Endothelial cell of hepatic sinusoid (primary cell): ENCODE data around the gene CLC.
"Not testable (repeated sequence)": the region's sequence is repeated elsewhere in the genome, so short reads cannot be mapped to it uniquely, and the experiment has no call there.

Experiments used
- in situ Hi-C: cut with HindIII; loops from 2 replicates; pipeline ENCODE4 v1.10.0; 2017; ENCODE audit warnings: low sequenced_read_pairs

CLC gene

GRCh38 chr19:39737891-39738290, at the start of gene CLC:
Gene CLC (minus strand): TSS chr19:39738029. CDS start chr19:39737952, 77 bp downstream.
- in situ Hi-C loops: no loop called here

DNA sequence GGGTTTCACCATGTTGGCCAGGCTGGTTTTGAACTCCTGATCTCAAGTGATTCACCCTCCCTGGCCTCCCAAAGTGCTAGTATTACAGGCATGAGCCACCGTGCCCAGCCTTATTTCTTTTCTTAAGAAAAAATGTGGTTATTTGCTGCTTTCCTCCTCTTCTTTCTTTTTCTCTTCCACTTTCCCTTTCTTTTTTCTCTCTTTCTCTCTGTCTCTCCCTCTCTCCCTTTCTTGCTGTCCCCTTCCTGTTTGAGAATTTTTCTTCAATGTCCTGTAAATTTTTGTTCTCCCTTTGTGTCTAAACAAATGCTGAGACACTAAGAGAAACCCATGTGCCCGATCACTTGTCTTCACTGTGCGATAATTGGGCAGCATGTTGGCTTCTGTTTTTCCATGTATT, 43.1 kb upstream of the CLC start:
- in situ Hi-C loops: loop anchor here (5.0 to 25.0 kb wide), 3 partner anchors 34 to 156 kb away; partner anchors contain the start of genes FBL and FCGBP

DNA sequence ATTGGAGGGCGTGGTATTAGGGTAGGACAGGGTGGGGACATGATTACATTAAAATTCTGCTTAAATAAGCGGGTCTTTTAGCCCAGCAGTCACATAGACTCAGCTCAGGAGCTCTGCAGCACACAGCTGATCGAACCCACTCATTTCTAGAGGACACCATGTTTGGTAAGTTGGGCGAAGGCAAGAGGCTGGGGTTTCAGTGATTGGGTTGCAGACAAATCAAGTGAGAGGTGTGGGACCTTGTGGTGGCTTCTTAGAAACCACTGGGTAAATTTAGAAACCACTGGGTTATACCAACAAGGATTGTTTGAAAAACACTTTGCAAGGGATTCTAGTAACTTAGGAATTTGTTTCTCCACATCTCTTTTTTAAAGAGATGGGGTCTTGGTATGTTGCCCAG, 40.9 kb upstream of the CLC start, which contains the start of gene LEUTX:
Gene LEUTX, plus strand, starts transcription at position 92 of the 400 bp plus-strand sequence. Its CDS starts 67 bp downstream, at position 159.
- in situ Hi-C loops: loop anchor here (25.0 kb wide), 1 partner anchor 159 kb away; the partner anchor contains the start of gene FCGBP

DNA sequence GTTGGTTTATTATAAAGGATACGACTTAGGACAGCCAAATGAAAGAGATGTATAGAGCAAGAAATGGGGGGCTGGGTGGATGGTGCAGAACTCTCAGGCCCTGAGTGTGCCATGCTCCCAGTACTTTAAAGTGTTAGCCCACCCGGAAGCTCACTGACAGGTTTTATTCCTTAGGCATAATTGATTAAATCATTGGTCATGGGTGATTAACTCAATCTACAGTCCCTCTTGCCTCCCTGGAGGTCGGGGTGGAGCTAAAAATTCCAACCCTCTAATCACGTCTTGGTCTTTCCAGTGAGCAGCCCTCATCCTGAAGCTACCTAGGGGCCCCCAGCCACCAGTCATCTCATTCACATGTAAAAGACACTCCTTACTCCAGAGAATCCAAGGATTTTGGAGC, 31.0 kb upstream of the CLC start:
- in situ Hi-C loops: no loop called here

DNA sequence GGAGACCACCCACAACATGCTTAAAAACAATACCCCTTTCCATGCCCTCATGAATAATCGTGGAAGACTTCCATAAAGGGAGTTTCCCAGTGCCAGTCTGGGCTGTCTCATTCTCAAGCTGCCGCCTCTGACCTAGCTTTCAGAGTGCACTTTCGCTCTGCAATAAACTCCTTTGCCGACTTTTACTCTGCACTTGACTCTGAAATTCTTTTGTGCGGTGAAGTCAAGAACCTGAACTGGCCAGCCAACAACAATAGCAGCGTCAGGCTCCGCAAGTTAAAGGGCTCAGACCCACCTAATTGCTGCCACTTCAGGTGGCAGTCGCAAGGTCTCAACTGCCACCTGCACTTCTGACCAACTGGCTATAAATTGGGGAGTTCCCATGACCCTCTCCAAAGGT, 30.5 kb upstream of the CLC start:
- in situ Hi-C loops: no loop called here

DNA sequence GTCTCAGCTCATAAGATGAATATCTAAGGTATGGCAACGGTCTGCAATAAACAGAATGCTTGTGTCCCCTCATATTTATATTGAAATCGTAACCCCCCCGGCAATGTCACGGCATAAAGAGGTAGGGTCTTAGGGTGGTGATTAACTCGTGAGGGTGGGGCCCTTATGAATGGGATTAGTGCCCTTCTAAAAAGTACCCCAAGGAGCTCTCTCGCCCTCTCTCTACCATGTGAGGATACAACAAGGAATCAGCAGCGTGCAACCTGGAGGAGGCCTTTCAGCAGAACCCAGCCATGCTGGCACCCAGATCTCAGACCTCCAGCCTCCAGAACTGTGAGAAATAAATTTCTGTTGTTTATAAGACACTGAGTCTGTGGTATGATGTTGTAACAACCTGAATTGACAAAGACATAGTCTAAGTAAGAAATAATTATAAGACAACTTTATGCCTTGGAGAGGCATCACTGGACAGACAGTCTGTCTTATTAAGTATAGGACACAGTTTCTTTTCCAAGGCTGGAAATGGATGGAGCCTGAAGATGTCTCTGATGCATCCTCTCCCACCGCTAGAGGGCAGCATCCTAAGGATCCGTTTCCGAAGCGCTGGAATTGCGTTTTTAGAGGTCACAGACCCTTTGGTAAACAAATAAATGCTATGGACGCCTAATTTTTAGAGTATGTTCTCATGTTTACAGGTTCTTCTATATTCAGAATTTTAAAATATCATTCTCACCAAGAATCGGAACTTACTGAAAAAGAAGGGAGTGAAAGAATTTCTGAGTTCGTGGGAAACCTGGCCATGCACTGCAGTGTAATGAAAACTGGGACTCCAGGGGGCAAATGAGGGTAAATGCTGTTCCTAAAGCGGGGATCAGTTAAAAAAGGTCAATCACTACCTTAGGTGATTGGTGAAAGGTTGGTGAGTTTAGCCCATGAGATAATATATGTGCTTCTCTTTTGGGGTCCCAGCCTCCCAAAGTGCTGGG, 27.6 kb upstream of the CLC start:
- in situ Hi-C loops: no loop called here

DNA sequence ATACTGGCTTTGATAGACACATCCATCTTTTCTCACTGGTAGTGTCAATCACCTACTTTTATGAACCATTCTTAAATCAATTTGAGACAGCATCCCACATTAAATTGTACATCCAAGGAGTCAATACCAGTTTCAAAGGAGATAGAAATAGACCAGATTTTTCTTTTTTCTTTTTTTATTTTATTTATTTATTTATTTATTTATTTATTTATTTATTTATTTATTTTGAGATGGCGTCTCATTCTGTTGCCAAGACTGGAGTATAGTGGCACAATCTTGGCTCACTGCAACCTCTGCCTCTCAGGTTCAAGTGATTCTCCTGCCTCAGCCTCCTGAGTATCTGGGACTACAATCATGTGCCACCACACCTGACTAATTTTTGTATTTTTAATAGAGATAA, 24.0 kb upstream of the CLC start:
- in situ Hi-C loops: not testable (repeated sequence)

DNA sequence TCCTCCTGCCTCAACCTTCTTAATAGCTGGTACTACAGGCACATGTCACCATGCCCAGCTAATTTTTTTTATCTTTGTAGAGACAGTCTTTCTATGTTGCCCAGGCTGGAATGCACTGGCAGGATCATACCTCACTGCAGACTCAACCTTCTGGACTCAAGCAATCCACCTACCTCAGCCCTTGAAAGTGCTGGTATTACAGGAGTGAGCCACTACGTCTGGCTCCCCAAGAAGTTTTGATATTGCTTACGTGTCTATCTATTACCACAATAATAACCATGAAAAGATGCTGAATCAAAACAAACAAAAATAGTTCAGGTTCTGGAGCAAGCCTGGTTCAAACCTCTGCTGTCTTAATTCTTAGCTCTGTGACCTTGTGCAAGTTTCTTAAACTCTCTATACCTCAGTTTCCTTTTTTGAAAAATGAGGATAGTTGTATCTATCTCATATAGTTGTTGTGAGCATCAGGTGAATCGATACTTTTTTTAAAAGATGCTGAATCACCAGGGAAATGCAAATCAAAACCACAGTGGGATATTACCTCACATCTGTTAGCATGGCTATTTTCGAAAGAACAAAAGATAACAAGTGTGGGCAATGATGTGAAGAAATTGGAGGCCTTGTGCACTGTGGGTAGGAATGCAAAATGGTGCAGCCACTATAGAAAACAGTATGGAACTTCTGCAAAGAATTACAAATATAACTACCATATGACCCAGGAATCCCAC, 21.8 kb upstream of the CLC start:
- in situ Hi-C loops: no loop called here

GRCh38 chr19:39754971-39755370, 17.1 kb upstream of the CLC start:
- in situ Hi-C loops: no loop called here

DNA sequence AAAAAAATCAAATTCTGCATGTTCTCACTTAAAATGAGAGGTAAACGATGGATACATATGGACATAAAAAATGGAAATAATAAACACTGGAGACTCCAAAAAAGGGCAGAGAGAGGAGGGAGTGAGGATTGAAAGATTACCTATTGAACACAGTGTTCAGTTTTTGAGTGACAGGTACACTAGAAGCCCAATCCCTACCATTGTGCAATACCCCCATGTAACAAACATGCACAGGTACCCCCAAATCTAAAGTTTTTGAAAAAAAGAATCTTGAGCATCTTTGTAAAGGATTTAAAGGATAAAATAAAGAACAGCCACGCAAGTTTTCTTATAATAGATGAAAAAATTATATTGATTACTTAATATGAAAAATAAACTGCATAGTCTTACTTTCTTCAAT, 16.7 kb upstream of the CLC start:
- in situ Hi-C loops: no loop called here

- in situ Hi-C loops: no loop called here
Observed at GRCh38 chr19:39752795-39753194, 15.0 kb upstream of the CLC start.

- in situ Hi-C loops: no loop called here
Observed at GRCh38 chr19:39752390-39752789, 14.6 kb upstream of the CLC start.

DNA sequence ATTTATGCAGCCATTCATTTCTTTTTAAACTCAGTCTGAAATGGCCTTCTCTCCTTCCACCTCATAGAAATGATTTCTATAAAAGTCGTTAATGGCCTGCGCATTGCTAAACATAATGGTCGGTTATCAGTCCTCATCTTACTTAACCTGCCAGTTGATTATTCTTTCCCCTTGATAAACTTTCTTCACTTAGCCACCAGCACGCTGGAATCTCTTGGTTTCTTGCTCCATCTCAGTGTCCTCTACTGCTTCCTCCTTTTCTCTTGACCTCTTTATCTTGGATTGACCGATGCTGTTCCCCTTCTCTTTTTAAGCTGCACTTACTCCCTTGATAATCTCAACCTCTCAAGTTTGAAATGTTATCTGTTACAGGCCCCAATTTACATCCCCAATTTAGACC, 12.2 kb upstream of the CLC start:
- in situ Hi-C loops: loop anchor here (5.0 kb wide), 1 partner anchor 32 kb away; no protein-coding TSS in a partner anchor

- in situ Hi-C loops: loop anchor here (5.0 kb wide), 1 partner anchor 35 kb away; no protein-coding TSS in a partner anchor
Observed at GRCh38 chr19:39746836-39747529, 9.2 kb upstream of the CLC start.

GRCh38 chr19:39745643-39746042, 7.8 kb upstream of the CLC start:
- in situ Hi-C loops: loop anchor here (5.0 kb wide), 1 partner anchor 37 kb away; no protein-coding TSS in a partner anchor

DNA sequence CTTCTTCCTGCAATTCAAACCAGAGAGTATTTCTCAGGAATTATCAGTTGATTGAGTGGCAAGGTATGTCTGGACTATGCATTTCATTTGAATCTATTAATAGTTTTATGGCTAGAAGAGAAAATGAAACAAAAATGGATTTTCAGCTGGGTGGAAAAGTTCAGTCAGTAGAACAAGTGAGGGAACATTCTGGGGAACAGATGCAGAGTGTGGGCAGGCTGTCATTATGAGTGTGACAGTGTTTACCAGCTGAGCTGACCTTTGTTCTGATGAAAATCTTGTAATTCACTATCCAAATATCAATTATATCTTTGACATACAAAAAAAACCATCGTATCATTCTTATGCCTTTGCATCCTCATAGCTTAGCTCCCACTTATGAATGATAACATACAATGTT, 2.6 kb upstream of the CLC start:
- in situ Hi-C loops: no loop called here

DNA sequence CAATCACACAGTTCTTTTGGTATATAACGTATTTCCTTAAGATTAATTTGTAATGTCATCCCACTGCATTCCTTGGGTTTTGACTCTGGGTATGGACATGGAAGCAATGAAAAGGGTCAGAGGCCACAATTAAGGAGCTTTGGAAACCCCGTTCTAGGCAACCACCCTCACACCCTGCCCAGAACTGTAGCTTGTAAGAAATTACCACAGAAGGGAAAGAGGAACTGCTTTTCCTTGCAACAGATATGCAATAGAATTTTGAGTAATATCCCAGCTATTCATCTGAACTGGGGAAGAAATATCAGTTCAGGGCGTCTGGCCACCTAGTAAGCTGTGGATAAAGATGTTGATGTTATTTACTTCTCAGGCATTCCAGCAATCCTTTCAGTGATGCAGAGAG, 985 bp upstream of the CLC start:
- in situ Hi-C loops: no loop called here

DNA sequence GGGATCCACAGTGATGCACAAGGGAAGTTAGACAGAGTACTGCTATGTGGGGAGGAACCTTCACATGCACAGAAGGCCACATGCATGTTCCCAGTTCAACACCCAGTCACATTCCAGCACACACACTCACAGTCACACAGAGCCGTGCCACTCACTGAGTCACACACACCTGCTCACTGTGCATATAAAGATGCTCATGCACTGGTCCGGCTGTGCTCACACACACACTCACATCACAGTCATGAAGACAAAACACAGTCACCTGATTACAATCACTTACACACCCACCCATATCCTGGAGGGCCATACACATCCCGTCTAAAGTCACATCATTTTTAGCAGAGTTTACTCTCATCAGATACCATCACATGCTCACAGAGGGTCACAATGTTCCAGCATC, 478 bp downstream of the CLC start:
- in situ Hi-C loops: no loop called here

- in situ Hi-C loops: no loop called here
Observed at GRCh38 chr19:39736088-39736487, 1.7 kb downstream of the CLC start.

- in situ Hi-C loops: no loop called here
Observed at GRCh38 chr19:39735688-39736087, 2.1 kb downstream of the CLC start.

DNA sequence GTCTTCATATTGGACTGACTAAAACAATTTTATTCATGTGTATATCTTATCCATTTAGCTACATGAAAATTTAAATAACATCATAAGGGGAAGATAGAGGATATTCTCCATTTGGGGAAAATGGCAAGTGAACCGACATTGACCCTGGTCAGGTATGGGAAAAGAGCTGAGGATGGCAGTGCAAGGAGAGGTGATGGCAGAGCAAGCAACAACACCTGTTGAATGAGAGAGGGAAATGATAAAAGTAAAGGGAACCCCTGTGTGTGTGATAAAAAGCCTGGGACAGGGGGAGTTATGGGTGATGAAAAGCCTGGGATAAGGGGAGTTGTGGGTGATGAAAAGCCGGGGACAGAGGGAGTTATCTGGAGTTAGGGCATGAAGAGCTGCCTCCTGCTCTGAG, 4.0 kb downstream of the CLC start:
- in situ Hi-C loops: loop anchor here (5.0 kb wide), 1 partner anchor 52 kb away; no protein-coding TSS in a partner anchor
